K562 (cell line): ENCODE measurements around the gene AGFG2. TPM values are rescaled to one million over a fixed set of nuclear protein-coding genes. Genes with fewer than 3 reads are reported as not detected.
A peak's percentile ranks its signal among the peaks of the same experiment; 100 is the strongest.

Source experiments
- BRF1 ChIP-seq: IDR thresholded peaks from 3 replicates; pipeline ENCODE4 v1.6.1; 2011; ENCODE audit warnings: borderline replicate concordance, mild to moderate bottlenecking; ENCODE audit not compliant: insufficient read length; ENCODE audit errors: extremely low read depth
- CAMTA2 ChIP-seq: fragments of 250-450 bp; sonication (Bioruptor Pico); conservative IDR thresholded peaks from 2 replicates; pipeline ENCODE4 v1.5.1; 2022
- FOXM1 ChIP-seq, 2 experiments: fragments of 450-650 bp in 1 of 2; sonication (generic) in 1 of 2; formaldehyde crosslinking in 1 of 2; IDR thresholded peaks; 2 replicates each; pipeline versions ENCODE4 v1.6.1 to v1.9.0; 2017 to 2022; ENCODE audit warnings: low read depth in 2 of 2, mild to moderate bottlenecking in 2 of 2, missing genetic modification reagents in 1 of 2, moderate library complexity in 1 of 2
- KLF13 ChIP-seq: fragments of 450-650 bp; IDR thresholded peaks from 2 replicates; pipeline ENCODE4 v1.6.1; 2016; ENCODE audit warnings: missing genetic modification characterization, low read depth, mild to moderate bottlenecking, missing compliant biosample characterization, moderate library complexity, borderline replicate concordance
- NCOA4 ChIP-seq: fragments of 450-650 bp; IDR thresholded peaks from 2 replicates; pipeline ENCODE4 v1.6.1; 2018; ENCODE audit warnings: mild to moderate bottlenecking; ENCODE audit not compliant: partially characterized antibody
- PRDM10 ChIP-seq: fragments of 450-650 bp; IDR thresholded peaks from 2 replicates; pipeline ENCODE4 v1.6.1; 2018; ENCODE audit not compliant: partially characterized antibody
- PTTG1 ChIP-seq: fragments of 450-650 bp; IDR thresholded peaks from 2 replicates; pipeline ENCODE4 v1.6.1; 2016; ENCODE audit warnings: low read depth, mild to moderate bottlenecking, missing genetic modification characterization, missing compliant biosample characterization
- SMAD2 ChIP-seq: fragments of 150-350 bp; IDR thresholded peaks from 2 replicates; pipeline ENCODE4 v1.6.1; 2014; ENCODE audit warnings: low read depth, mild to moderate bottlenecking, low read length
- STAT5A ChIP-seq: IDR thresholded peaks from 2 replicates; pipeline ENCODE4 v1.6.1; 2012; ENCODE audit warnings: low read length, inconsistent platforms, borderline replicate concordance
- ZBTB2 ChIP-seq: fragments of 450-650 bp; IDR thresholded peaks from 2 replicates; pipeline ENCODE4 v1.6.1; 2016; ENCODE audit warnings: antibody characterized with exemption
- ZBTB26 ChIP-seq: fragments of 450-650 bp; formaldehyde crosslinking; IDR thresholded peaks from 2 replicates; pipeline ENCODE4 v1.4.0; 2022; ENCODE audit warnings: missing genetic modification characterization
- ZNF253 ChIP-seq: fragments of 250-450 bp; sonication (Bioruptor Pico); conservative IDR thresholded peaks from 2 replicates; pipeline ENCODE4 v1.6.1; 2021; ENCODE audit warnings: mild to moderate bottlenecking
- ZNF436 ChIP-seq: fragments of 250-450, 450-650 bp; sonication (Bioruptor Pico); formaldehyde crosslinking; IDR thresholded peaks from 2 replicates; pipeline ENCODE4 v1.7.0; 2020; ENCODE audit warnings: mild to moderate bottlenecking
- polyA plus RNA-seq, 8 experiments: library from polyadenylated mRNA; depleted of rRNA in 4 of 8; stranded (reverse) in 5 of 8; unstranded in 3 of 8; fragments of >200 nt; fragmentation: Nextera tagmentation in 2 of 8; fragmentation: Illumina TruSeq in 1 of 8; extraction: Ambion mirVana in 2 of 8; extraction: Trizol in 1 of 8; gene quantifications; 2 replicates each; pipeline versions ENCODE4 v1.2.1 to v1.2.3, GENCODE V29; 2011 to 2014; ENCODE audit warnings: inconsistent platforms in 1 of 8, missing spikeins in 1 of 8
- total RNA-seq, 7 experiments: library from RNA; depleted of rRNA in 6 of 7; stranded (reverse); fragments of >200 nt in 6 of 7; fragmentation: Illumina TruSeq in 2 of 7; extraction: Trizol in 2 of 7; gene quantifications; 2 replicates each; pipeline versions ENCODE4 v1.2.1 to v1.2.3, GENCODE V29; 2011 to 2021; ENCODE audit warnings: low replicate concordance in 1 of 7
- TF ChIP-seq, protein P1 (sequence below): fragments of 250-450 bp; sonication (Bioruptor Pico); IDR thresholded peaks from 2 replicates; pipeline ENCODE4 v1.8.0; 2021; ENCODE audit warnings: mild to moderate bottlenecking, moderate library complexity
- TF ChIP-seq, protein P2 (sequence below): sonication (generic); formaldehyde crosslinking; IDR thresholded peaks from 2 replicates; pipeline ENCODE4 v1.8.1; 2022; ENCODE audit warnings: missing genetic modification reagents

The AGFG2 gene
- total and polyA plus RNA-seq, 9 of the 15 experiments (the other 6 are each of a cell fraction or from before 2014, with no cell fraction given) = 0.31 to 23.1 (median 6.5) TPM

DNA sequence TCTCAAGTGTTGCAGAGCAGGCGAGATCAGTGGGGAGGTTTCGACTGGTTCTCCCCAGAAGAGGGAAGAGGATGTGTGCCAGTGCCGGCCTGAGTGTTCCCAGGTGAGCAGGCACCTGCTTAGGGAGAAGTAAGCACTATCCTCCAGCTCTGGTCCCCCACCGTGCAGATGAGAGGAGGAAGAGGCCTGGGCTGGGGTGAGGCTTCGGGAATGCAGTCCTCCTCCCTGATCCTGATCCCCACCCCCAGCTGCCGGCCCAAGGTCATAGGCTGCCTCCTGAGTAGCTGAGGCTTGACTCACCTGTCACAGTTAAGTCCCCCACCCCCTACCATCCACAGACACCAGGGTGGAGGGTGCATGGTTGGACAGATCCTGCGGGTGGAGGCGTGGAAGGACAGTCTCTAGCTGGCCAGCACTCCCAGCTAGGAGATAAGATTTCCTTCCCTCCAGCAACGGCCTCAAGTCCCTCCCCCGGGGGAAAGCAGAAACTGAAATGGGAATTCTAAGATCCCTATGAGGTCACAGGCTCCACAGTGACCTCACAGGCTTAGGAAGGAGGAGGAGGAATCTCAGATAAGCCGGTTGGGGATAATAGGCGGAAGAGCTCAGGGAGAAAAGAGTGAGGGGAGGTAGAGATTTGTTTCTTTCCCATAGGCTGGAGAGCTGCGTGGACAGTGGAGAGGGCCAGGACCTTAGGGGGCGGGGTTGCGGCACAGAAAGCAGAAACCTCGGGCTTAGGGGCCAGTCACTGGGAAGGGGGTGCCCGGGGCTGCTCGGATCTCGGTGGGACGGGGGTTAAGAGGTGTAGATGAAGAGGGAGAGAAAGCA, 45.9 kb downstream of the AGFG2 start (continued):
- no peak for TF ChIP-seq NCOA4
- no peak for TF ChIP-seq FOXM1 (IDR thresholded peaks at IDR 0.05; ENCODE audit: low read depth)
- 0 out of 2 replicates have a peak, but pooled peaks have one; percentile 41 for TF ChIP-seq FOXM1 (CRISPR knock-in tag; IDR thresholded peaks at IDR 0.05; ENCODE audit: low read depth)
- no peak for TF ChIP-seq PTTG1 (tag)
- TF ChIP-seq STAT5A = no peak
- 0 out of 2 replicates have a peak, but pooled peaks have one; percentile 23 for TF ChIP-seq ZBTB26 (CRISPR knock-in tag)
- no peak for TF ChIP-seq PRDM10
- no peak for TF ChIP-seq SMAD2
- TF ChIP-seq, protein P1, sequence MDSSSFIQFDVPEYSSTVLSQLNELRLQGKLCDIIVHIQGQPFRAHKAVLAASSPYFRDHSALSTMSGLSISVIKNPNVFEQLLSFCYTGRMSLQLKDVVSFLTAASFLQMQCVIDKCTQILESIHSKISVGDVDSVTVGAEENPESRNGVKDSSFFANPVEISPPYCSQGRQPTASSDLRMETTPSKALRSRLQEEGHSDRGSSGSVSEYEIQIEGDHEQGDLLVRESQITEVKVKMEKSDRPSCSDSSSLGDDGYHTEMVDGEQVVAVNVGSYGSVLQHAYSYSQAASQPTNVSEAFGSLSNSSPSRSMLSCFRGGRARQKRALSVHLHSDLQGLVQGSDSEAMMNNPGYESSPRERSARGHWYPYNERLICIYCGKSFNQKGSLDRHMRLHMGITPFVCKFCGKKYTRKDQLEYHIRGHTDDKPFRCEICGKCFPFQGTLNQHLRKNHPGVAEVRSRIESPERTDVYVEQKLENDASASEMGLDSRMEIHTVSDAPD (CRISPR knock-in tag) = no peak
- no peak for TF ChIP-seq CAMTA2 (CRISPR knock-in tag)
- TF ChIP-seq ZNF436 (CRISPR knock-in tag) = no peak
- no peak for TF ChIP-seq BRF1
- TF ChIP-seq, protein P2, sequence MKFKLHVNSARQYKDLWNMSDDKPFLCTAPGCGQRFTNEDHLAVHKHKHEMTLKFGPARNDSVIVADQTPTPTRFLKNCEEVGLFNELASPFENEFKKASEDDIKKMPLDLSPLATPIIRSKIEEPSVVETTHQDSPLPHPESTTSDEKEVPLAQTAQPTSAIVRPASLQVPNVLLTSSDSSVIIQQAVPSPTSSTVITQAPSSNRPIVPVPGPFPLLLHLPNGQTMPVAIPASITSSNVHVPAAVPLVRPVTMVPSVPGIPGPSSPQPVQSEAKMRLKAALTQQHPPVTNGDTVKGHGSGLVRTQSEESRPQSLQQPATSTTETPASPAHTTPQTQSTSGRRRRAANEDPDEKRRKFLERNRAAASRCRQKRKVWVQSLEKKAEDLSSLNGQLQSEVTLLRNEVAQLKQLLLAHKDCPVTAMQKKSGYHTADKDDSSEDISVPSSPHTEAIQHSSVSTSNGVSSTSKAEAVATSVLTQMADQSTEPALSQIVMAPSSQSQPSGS (CRISPR knock-in tag) = no peak
- TF ChIP-seq ZNF253 (CRISPR knock-in tag) = no peak
- no peak for TF ChIP-seq KLF13 (tag)
- TF ChIP-seq ZBTB2 = 0 out of 2 replicates have a peak, but pooled peaks have one; percentile 49
